Activated CD4-positive, alpha-beta T cell treated with anti-CD3 and anti-CD28 coated beads for 4 hours (primary cell): ENCODE measurements around the gene HPCAL1.
"Not testable (repeated sequence)": the region's sequence is repeated elsewhere in the genome, so short reads cannot be mapped to it uniquely, and the experiment has no call there.

Experiments used
- DNase-seq, 2 donors: peaks; one replicate each; pipeline ENCODE4 v3.0.0-alpha.2; 2020

The HPCAL1 gene

DNA sequence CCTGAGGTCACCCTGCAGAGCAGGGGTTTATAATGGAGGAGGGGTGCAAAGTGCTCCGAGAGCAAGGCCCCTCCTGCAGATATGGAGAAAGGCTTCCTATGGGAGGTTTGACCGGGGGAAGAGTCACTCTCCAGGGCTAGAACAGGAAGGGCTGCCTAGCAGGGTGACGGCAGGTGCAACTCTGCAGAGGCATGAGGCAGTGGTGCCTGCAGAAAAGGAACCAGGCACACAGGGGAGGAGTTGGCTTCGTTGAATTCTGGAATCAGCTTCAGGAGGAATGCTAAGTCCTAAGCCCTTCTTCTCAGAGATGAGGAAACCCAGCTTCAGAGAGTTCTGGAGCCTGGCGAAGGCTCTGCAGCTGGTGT is 17.5 kb upstream of the HPCAL1 start:
- DNase-seq: no peak

DNA sequence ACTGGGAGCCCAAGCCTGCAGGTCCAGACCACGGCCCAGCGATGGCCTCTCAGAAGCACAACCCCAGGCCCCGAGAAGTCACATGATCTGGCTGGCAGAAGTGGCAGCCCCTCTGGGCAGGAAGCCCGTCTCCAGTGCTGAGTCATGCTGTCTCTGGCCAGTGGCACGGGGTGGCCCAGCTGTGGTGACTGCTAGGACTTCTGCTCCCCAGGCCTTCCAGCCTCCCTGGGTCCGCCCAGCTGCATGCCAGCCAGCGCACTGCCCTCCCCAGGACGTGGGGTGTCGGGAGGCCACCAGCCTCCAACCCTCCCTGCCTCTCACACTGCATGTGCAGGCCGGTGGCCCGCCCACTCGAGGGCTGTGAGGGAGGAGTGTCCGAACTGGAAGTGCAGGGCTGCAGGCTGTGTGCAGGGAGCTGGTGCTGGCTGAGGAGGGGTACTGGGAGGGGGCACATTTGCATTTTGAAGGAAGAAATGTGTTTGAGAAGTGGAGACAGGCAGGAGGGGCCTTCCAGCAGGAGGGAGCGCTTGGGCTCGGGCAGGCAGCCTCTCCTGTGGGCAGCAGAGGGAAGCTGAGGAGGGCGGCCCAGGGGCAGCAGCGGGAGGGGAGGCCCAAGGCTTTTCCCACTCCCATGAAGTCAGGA is 17.0 kb upstream of the HPCAL1 start:
- no peak for DNase-seq

DNA sequence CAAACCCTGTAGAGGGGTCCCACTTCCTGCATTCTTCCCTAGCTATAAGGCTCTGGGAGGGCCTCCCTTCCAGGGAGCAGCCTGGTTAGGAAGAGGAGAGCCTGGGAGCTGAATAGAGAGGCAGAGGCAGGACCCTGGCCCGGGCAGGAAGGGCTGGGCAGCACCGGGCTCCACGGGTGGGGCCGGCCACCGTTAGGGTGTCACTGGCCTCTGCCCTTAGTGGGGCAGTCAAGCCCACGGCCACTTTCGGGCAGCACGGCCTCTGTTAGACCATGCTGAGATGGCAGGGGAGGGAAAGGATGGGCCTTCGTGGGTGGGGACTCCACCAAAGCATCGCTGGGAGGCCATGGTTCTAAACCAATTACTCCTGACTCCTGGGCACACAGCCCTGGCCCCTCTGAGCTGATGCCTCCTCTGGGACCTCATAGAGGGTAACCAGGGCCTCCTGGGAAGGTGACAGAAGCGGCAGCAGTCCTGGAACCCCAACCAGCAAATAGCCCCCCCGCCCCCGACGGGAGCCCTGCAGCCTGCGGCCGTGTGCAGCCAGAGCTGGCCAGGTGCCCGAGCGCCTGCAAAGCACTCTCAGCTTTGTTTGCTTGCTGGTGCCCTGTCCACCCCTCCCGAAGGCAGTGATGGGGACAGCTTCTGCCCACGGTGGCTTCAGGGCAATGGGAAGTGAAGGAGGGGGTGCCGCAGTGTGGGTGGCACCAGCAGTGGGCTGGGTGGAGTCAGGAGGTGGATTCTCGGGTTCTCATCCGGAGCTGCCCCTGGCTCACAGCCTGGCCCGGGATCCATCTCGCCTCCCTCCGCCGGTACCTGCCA is 16.3 kb upstream of the HPCAL1 start:
- no peak for DNase-seq

DNA sequence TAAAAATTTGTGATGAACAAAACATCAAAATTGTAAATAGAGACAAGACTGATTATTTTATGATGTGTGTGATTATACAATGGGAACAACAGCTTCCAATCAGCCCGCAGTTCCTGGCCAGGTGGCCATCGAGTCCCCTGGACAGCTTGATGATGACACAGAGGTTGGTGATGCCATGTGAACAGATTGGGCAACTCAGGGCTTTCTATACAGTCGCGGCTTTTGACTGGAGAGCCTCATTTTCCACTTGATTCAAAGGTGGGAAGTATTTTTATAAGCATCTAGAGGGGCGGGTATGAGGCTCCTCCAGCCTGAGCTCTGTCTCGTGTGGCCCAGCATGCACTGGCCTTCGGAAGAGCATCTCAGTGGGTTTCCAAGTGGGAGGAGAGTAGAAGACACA is 14.9 kb upstream of the HPCAL1 start:
- no peak for DNase-seq

DNA sequence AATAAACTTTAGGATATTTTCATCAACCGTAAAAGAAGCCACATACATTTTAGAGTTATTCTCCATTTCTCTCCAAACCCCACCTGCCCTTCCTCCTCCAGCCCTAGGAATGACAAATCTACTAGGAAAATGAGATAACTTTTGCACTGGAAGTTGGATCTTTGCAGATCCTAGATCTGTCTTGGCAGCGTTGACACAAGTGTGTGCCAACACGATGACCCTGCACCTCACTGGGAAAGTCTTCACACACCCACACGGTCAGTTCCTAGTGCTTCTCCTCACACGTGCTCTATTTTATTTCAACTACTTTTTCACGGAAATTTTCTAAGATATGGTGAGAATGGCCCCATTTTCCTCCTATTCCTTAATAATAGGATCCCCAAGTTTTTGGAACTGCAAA is 14.1 kb upstream of the HPCAL1 start:
- no peak for DNase-seq

DNA sequence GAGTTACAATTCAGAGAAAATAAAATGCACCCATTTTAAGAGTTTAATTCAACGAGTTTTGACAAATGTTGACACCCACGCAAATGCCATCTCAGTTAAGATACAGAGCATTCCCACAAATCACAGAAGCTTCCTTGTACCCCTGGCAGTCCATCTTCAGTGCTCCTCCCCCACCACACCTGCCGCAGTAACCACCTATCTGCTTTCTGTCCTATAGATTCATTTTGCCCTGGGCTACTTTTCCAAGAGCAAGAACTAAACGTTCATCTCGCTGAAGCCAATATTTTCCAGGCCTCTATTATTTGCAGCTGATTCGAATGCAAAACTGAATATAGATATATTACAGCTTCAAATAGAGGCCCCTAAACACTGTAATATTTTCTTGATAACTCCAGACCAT is 13.4 kb upstream of the HPCAL1 start:
- no peak for DNase-seq

DNA sequence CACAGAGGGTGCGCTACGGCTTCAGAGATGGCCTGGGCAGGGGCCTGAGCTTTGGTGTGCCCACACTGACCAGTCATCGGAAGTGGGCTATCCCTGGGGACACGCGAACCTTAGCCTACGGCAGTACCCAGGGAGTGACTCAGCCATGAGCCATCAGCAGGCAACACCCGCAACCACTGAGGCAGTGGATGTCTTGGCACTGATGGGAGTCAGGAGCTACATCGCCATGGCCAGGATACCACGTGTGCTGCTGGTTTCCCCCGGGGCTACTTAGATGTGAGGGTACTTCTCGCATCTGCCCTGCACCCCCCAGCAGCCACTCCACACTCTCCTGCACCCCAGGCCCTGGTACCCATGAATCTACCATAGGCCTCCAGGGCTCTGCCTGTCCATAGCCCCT is 12.8 kb upstream of the HPCAL1 start:
- DNase-seq: no peak

DNA sequence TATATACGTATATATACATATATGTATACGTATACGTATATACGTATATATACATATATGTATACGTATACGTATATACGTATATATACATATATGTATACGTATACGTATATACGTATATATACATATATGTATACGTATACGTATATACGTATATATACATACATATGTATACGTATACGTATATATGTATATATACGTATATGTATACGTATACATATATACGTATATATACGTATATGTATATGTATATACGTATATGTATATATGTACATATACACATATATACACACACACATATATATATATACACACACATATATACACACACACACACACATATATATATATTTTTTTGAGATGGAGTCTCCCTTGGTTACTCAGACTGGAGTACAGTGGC is 11.3 kb upstream of the HPCAL1 start:
- DNase-seq: not testable (repeated sequence)

DNA sequence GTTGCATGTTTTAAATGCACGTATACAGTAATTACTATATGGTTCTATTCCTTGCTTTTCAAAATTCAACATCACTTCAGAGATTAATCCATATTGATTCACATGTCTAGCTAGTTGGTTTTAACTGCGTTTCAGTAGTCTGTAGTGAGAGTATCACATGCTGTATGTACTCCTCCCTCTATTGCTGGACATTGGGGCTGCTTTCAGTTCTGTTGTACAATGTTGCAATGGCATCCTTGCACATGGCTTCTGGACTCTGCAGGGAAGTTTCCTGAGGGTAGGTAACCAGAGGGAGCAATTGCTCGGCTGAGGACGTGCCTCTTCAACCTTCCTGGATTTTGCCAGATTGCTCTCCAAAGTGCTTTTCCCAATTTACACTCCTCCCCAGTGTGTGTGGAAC is 10.7 kb upstream of the HPCAL1 start:
- DNase-seq: no peak

DNA sequence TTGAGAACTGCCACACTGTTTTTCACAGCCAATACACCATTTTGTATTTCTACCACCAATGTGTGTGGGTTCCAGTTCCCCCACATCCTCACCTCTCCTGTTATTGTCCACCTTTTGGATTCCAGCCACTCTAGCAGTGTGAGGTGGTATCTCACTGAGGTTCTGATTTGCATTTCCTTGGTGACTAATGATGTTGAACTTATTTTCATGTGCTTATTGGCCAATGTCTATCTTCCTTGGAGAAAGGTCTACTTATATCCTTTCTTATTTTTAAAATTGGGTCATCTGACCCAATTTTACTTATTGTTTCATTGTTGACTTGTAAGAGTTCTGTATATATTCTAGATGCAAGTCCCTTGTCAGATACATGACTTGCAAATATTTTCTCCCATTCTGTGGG is 9.1 kb upstream of the HPCAL1 start:
- no peak for DNase-seq

DNA sequence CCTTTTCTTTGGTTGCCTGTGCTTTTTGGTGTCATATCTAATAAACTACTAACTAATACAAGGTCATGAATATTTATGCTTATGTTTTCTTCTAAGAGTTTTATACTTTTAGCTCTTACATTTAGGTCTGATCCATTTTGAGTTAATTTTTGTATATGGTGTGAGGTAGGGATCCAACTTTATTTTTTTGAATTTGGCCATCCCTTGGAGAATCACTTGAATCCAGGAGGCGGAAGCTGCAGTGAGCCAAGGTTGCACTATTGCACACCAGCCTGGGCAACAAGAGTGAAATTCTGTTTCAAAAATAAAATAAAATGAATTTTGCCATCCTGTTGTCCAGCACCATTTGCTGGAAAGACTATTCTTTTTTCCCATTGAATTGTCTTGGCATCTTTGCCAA is 8.6 kb upstream of the HPCAL1 start:
- DNase-seq: no peak

DNA sequence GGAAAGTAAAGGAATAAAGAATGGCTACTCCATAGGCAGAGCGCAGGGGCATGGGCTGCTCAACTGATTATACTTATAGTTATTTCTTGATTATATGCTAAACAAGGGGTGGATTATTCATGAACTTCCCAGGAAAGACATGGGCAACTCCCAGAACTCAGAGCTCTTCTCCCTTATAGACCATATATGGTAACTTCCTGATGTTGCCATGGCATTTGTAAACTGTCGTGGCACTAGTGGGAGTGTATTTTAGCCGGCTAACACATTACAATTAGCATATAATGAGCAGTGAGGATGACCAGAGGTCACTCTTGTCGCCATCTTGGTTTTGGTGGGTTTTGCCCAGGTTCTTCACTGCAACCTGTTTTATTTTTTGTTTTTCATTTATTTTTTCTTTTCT is 7.1 kb upstream of the HPCAL1 start:
- not testable (repeated sequence) for DNase-seq

DNA sequence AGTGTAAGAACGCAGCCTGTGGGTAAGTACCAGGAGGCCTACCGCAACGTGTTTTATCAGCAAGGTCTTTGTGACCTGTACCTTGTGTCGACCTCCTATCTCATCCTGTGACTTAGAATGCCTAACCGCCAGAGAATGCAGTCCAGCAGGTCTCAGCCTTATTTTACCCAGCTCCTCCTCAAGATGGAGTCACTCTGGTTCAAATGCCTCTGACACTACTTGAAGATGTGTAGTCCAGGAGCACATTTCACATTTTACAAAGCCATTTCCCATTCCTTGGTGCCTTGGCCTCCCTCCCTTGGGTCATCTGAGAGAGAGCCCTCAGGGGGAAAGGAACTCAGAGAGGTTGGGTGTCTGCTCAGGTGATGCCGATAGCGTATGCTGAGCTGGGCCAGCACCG is 6.6 kb upstream of the HPCAL1 start:
- DNase-seq: no peak

DNA sequence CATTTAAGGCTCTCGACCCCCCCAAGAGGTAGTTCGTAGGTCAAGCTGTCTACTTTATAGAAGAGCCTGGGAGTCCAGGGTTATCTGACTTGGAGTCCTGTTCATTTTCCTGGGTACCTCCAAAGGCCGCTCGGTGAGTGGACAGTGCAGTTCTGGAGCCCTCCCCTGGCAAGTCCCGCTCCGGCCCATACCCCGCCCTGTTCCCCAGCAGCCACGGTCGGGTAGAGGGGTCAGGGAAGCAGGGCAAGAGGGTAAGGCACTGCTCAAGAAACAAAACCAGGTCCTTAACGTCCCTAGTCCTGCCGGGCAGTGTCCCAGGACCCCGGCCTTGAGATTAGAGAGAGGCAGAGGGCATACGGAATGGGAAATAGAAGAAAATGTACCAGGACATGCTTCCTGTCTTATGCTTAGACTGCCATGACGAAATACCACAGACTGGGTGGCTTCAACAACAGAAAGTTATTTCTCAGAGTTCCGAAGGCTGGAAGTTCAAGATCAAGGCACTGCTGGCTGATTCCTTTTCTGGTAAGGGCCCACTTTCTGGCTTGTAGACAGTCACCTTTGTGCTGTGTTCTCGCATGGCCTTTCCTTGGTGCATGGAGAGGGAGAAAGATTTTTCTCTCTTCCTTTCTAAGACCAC is 5.4 kb upstream of the HPCAL1 start:
- DNase-seq: no peak

DNA sequence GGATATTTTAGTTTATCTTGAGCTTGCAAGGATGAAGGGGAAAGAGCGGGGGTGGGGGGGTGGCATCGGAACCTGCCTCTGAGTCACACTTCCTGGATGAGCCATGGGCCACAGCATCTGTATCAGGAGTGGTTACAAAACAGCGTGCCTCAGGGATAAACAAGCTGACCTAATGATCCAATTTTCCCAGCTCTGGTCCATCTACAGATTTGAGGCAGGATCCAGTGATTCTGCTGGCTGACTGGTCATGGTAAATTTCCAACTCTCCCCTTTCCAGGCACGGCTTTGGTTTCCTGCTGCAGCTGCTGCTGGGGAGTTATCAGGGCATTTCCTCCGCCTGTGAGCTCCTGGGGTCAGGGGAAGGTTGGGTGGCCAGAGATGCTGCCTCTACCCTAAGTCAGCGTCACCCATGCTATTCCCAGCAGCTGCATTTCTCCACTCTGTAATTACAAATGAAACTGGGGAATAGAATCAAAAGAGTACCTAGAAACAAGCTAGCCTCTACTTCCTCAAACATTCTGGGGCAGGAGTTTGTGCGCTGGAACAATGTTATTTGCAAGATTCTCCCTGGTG is 4.7 kb upstream of the HPCAL1 start:
- DNase-seq: peak; percentile 69 to 70

DNA sequence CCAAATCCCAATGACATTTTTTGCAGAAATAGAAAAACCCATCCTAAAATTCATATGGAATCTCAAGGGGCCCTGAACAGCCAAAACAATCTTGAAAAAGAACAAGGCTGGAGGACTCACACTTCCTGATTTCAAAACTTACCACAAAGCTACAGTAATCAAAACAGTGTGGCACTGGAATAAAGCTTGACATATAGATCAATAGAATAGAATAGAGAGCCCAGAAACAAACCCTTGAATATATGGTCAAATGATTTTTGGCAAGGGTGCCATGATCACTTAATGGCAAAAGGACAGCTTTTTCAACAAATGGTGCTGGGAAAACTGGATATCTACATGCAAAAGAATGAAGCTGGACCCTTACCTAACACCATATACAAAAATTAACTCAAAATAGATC is 3.9 kb upstream of the HPCAL1 start:
- not testable (repeated sequence) for DNase-seq

DNA sequence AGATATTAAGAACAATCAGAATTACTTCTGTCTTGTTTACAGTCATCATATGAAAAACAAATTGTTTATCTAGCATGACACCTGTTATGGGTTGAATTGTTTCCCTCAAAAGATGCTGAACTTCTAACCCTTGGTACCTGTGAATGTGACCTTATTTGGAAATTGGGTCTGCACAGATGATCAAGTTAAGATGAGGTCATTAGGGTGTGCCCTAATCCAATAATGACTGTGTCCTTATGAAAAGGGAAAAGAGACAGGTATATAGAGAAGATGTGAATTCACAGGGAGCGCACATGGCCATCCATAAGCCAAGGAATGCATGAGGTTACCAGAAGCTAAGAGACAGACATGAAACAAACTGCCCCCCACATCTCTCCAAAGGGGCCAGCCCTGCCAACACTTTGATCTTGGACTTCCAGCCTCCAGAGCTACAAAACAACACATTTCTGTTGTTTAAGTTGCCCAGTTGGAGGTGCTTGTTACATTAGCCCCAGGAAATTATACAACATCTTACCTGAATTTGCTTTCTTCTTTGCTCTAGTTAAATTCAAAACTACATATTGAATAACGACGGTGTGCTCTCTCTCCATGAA is 2.3 kb upstream of the HPCAL1 start:
- DNase-seq: no peak

DNA sequence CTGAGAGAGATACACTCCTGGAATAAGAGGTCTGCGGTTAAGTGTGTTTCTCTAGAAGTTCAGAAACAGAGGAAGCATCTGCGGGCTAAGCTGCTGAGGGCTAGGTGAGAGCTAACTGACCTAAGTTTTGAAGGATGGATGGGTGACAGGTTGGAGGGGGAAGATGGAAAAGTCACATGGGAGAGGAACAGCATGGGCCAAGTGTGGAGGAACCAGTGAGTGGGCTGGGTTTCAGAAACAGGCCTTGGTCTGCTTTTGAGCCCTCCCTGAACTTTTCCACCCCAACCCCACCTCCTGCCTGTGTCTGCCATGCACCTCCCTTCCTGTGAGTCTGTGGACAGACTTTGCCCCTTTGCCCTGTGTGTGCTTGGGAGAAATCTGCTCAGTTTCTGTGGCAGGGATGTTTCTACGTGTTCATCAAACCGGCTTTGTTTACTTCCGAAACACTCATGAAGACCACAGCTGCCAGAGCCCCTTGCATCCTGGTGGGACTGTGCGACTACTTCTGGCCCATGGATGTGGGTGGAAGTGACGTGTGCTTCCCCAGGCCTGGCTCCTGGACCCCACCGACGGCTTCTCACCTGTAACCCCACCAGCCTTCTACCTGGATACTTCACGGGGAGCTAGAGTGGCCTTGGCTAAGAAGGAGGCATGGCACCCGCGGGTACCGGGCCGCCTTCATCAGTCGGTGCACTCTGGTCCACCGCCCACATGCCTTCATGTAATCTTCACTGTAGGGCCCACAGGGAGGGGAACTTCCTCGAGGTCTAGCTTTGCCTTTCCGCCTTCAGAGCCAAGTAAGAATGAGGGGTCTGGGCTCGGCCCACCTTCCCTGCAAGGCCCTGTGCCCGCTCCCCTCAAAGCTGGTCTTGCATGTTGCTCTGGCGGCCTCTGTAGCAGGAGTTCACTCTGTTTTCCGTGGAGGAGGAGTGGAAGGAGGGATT is 1.4 kb upstream of the HPCAL1 start:
- peak; percentile 26 to 30 for DNase-seq

DNA sequence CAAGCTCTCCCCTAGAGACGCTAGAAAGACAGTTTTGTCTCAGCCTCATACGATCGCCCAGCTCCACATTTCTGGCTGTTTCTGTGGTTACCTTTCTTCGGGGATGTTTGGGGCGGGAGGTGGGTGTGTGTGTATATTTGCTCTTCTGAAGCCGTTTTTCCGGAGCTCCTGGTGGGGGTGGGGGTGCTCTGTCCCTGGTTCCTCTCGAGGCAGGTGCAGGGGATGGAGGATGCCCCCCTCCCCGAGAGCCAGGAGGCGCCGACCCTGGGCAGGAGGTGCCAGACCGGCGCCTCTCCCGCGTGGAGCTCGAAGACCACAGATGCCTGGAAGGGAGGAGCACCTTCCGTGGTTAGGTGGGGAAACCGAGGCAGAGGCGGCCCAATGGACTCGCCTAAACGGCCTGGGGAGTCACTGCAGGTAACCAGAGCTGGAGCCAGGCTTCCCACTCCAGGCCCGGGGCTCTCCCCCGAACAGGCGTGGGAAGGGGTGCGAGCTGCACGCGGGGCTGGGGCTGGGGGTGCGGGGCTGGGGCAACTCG is 694 bp upstream of the HPCAL1 start:
- peak in 1 of 2 donors; percentile 23 for DNase-seq

DNA sequence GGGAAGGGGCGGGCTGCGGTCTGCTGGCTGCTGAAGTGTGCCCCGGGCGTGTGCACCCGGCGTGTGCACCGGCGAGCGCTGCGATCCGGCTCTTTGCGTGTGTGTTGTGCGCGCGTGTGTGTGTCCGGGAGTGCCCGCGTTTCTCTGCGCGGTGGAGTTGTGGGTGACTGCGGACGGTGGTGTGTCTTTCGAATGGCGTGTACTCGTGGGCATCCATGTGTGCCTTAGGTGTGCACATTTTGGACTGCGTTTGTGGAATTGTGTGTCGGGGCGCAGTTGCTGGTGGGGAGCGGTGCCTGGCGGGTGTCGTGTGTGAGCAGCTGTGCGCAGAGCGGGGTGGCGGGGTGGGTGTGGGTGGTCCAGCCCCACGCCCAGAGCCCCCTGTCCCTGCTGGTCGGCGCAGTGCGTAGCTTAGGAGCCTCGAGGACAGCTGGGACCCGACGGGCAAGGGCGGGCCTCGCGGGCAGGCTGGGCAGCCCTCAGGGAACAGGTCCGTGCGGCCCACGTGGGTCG is 533 bp downstream of the HPCAL1 start:
- peak; percentile 16 to 32 for DNase-seq

DNA sequence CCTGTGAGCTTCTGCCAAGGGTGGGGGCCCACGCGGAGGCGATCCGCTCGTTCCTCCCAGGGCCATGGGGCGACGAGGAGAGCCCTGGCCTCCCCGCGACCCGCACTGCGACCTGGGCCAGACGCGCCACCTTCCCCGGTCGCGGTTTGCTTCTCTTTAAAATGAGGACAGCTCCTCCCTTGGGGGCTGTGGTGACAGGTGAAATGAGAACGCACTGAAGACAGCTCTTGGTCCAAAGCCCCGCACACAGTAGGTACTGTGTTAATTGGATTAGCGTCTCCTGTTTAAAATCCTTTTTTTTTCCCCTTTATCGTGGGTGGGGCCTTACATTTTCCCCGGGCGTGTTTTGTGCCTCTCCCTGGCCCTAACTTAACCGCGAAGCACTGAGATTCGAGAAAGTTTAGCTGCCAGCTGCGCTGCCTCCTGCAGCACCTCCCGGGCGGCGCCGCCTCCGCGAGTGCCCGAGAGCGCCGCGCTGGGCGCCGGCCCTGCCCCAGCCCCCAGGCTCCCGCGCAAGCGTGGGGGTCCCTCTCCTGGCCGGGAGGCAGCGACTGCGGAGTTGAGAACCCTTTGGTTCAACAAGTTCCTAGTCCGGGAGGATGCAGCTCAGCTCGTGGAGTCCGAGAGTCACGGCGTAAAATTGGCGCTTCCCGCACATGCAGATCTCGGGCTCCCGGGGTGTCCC is 1.1 kb downstream of the HPCAL1 start:
- DNase-seq: peak; percentile 35 to 46
